ENCODE results near the gene EFL1.
"Not testable (repeated sequence)": the region's sequence is repeated elsewhere in the genome, so short reads cannot be mapped to it uniquely, and the experiment has no call there.

The EFL1 gene

GRCh38 chr15:82262422-82263026 is at the start of gene EFL1, which contains the start of gene SAXO2:
Gene EFL1 (minus strand): TSS chr15:82262734. CDS start chr15:82261778, 956 bp downstream.
Gene SAXO2 (plus strand): TSS chr15:82262818. CDS start chr15:82262880, 62 bp downstream.
- peak; percentile 13 for DNase-seq

GRCh38 chr15:82311321-82311720 is 48.8 kb upstream of the EFL1 start:
- DNase-seq = not testable (repeated sequence)

GRCh38 chr15:82309802-82310201 is 47.3 kb upstream of the EFL1 start:
- DNase-seq = no peak

GRCh38 chr15:82307714-82308081 is 45.2 kb upstream of the EFL1 start:
- DNase-seq = no peak

- DNase-seq = no peak
Observed at GRCh38 chr15:82306791-82307713, 44.5 kb upstream of the EFL1 start.

- DNase-seq = no peak
Observed at GRCh38 chr15:82305621-82306048, 43.1 kb upstream of the EFL1 start.

- DNase-seq = no peak
Observed at GRCh38 chr15:82304778-82305090, 42.2 kb upstream of the EFL1 start.

GRCh38 chr15:82303956-82304777 is 41.6 kb upstream of the EFL1 start:
- DNase-seq = no peak

- no peak for DNase-seq
Observed at GRCh38 chr15:82301296-82302016, 38.9 kb upstream of the EFL1 start.

GRCh38 chr15:82300883-82301282 is 38.3 kb upstream of the EFL1 start:
- no peak for DNase-seq

- not testable (repeated sequence) for DNase-seq
Observed at GRCh38 chr15:82300326-82300725, 37.8 kb upstream of the EFL1 start.

- DNase-seq = not testable (repeated sequence)
Observed at GRCh38 chr15:82299511-82299914, 37.0 kb upstream of the EFL1 start.

- DNase-seq = no peak
Observed at GRCh38 chr15:82298520-82298919, 36.0 kb upstream of the EFL1 start.

- DNase-seq = no peak
Observed at GRCh38 chr15:82298032-82298431, 35.5 kb upstream of the EFL1 start.

GRCh38 chr15:82297546-82297945 is 35.0 kb upstream of the EFL1 start:
- no peak for DNase-seq

- no peak for DNase-seq
Observed at GRCh38 chr15:82294061-82294690, 31.6 kb upstream of the EFL1 start.

- no peak for DNase-seq
Observed at GRCh38 chr15:82292271-82292670, 29.7 kb upstream of the EFL1 start.

- DNase-seq = not testable (repeated sequence)
Observed at GRCh38 chr15:82288202-82288601, 25.7 kb upstream of the EFL1 start.

- DNase-seq = not testable (repeated sequence)
Observed at GRCh38 chr15:82286475-82286874, 23.9 kb upstream of the EFL1 start.

GRCh38 chr15:82284381-82284780 is 21.8 kb upstream of the EFL1 start:
- not testable (repeated sequence) for DNase-seq

- not testable (repeated sequence) for DNase-seq
Observed at GRCh38 chr15:82282386-82282785, 19.9 kb upstream of the EFL1 start.

- DNase-seq = not testable (repeated sequence)
Observed at GRCh38 chr15:82281276-82281675, 18.7 kb upstream of the EFL1 start.

All from NCI-H1694 (cell line).